COLO668 (cell line): ENCODE measurements around the gene NRCAM.

Source experiments
- DNase-seq: peaks from one replicate; lab custom pipeline; 2025; ENCODE audit not compliant: unreplicated experiment; lab: John Stamatoyannopoulos, UW

Gene NRCAM

DNA sequence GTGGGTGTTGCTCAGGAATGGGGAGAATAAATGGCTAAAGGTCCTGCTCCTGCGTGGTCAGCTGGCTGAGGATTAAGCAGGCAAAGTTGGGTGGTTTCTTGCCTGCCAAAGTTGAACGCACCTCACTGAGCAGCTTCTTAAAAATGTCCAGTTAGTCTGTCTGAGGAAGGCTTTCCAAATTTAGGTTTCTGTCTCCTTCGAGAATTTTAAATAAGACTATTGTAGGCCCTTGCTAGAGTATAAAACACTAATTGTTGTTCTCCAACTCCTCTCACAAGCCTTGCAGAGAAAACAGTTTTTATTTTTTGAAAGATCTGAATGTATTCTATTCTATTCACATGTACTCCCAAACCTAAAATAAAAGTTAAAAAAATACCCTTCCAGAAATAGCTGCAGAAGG lies 204.1 kb downstream of the NRCAM start:
- DNase-seq, result no peak

DNA sequence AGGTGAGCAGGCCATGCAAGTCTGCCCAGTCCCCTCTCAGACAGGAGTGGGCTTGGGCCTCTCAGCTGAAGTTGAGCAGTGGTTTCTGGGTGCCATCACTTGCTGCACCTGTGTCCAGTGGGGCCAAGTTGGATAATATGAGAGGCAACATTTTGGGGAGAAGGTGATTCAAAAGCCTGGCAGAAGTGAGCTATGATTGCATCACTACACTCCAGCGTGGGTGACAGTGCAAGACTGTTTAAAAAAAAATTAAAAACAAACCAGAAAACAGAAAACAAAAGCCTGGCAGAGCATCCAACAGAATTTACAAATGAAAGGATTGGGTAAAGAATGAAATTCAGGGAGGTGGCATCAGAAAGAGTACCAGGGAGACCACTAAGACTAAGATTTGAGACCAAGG lies 204.5 kb downstream of the NRCAM start:
- no peak for DNase-seq

DNA sequence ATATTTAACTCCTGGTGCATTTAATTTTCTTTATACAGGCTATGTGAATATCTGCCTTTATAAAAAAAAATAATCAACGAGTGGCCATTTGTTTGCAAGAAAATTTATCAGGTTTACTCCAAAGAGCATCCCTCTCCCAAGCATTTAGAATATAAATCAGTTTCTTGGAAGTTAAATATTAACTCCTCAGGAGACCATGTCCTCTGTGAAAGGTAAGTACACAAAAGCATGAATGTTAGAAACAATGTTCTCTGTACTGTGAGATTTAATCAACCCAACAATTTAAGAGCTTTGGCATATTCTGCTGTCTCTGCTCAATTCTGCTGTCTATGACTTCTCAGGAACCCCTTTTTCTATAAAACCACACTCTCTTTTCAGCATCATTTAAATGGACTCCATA lies 206.8 kb downstream of the NRCAM start:
- DNase-seq, result no peak

DNA sequence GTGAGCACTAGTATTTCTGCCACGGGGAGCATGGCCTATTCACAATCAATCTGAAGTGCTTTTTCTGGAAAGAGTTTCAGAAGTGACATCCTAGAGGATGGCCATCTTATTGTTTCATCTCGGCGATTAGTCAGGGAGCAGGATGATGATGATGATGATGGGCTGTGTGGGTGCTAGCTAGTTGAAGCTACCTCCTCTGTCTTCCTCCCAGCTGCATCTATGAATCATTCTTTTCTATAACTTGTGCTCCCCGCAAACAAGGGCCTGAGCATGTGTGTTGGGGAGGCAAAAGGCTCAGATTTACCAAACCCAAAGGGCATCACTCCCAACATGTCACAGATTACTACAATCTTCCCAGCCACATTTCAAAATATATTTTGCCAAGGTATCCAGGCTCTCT lies 207.4 kb downstream of the NRCAM start:
- no peak for DNase-seq

DNA sequence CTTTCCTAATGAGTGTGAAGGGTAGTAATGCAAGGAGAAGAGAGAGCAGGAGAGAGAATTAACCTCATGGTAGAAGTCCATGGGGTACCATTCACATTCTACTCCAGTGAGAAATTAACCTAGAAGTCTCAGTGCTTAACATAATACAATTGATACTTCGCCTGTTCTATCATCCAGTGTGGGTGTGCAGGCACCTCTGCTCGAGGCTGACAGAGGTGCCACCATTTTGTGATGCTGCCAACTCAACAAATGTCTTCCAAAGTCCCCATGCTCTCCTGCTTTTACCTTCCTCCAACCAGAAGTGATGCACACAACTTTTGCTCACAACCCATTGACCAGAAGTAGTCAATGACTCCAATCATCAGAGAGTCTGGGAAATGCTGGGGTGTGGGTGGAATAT lies 207.8 kb downstream of the NRCAM start:
- DNase-seq, result no peak

DNA sequence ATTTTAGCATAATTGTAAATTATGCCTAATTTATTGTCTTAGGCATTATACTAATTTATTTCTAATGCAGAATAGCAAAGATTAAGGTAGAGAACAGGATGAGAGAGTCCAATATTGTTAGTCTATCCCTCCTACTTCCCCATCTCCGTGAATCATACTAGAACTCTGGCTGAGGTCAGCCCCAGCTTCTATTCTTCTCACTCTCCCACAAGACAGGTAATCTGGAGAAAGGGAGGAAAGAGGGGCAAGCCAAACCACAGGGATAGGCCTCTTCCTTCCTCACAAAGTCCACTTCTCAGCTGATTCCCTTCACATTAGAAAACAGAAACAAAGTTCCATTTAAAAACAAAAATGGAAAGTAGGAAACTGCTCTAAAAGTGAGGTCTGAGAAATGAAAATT lies 208.6 kb downstream of the NRCAM start:
- DNase-seq, result no peak

DNA sequence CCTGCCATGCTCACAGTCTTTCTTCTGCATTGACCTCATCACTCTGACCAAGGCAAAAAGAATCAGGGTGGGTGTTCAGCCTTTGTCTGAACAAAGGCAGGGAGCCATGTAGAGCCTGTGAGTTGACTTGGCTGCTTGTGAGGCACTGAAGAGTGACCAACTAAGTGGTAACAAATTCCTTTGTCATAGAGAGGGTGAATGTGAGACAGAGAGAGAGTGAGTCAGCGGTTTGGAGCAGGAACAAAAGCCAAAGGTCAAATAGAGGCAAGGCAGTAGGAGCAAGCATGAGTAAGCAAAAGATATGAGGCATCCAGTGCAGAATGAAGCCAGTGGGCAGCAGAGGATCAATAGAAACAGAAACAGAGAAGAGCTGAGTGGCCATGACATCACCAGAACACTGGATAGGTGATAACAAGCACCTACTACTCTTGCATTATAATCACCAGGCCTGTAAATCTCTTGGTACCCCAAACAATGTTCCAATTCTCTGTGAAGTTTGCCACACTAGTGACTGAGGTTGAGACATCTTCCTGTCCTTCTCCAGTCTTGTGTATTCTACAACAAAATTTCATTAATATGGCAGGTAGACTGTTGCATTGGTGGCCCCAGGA lies 209.9 kb downstream of the NRCAM start:
- peak; percentile 54 for DNase-seq

DNA sequence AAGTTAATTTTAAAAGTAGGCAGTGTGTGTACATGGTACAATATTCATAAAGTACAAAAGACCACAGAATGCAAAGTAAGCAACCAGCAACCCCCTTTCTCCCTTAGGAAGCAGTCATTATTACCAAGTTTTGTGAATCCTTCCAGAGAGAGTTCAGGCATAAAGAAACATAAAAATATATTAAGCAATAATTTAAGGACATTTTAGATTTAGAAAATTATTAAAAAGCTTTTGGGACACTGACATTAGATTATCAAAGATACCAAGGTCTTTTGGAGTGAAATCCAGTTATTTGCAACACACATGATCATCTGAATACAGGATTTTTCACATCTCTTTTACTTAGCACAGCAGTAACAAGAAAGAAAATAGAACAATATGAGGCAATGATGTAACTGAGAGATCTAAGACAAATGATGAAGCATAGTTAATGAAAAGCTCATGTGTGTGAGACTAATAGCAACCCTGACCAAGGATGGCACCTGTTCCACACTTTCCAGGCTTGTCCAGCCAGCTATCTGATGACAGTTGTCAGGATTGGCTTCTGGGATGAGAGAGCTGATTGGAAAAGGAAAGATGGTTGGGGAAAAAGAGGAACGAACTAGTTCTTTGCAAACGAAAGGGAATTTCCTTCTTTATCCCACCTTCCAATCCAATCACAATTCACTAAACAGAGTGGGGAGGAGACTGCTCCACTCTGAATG lies 210.6 kb downstream of the NRCAM start:
- DNase-seq, result no peak

DNA sequence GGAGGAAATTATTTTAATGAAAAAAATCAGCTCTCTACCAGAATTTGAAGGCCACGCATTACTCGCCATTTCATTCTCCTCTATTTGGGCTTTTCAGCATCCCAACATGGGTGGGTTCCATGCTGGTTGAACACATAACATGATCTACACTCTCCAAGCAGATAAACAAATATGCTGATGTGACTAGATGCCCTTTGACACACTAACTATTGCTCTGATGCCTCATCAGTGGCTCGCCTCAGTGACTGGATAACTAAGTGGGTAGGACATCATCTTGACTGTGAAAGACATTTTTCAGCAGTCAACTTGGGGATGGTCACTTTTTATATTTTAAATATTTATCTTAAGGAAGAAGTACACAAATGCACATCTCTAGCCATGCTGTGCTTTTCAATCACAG lies 212.1 kb downstream of the NRCAM start:
- DNase-seq, result no peak

DNA sequence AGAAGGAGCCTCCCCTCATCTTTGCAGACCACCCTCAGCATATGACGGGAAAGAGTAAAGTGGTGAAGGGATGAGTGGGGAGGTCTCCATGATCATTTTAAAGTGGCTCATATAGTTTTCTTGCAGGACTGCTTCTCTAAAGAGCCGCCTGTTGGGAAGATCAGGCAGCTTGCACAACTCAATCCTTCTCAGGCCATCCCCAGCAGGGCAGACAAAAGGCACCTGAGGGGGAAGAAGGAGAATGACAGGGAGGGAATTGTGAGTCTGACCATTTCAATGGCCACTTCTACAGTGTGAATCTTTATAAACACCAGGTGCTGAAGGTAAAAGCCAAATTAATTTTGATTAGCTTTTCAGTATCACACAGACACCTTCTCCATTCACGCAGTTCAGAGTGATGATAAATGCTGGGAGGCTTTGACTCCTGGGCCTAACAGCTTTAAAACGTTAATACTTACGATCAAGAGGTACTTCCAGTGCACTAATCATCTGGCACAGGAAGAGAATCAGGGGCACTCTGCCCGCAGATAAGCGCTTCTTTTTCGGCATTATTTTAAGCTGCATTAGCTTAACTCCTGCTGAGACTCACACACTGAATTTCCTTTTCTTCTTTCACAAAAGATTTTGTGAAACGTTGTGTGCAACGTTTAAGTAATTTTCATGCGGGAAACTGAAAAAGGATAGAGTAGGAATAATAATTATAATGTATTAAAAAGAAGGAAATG lies 216.6 kb downstream of the NRCAM start:
- no peak for DNase-seq

DNA sequence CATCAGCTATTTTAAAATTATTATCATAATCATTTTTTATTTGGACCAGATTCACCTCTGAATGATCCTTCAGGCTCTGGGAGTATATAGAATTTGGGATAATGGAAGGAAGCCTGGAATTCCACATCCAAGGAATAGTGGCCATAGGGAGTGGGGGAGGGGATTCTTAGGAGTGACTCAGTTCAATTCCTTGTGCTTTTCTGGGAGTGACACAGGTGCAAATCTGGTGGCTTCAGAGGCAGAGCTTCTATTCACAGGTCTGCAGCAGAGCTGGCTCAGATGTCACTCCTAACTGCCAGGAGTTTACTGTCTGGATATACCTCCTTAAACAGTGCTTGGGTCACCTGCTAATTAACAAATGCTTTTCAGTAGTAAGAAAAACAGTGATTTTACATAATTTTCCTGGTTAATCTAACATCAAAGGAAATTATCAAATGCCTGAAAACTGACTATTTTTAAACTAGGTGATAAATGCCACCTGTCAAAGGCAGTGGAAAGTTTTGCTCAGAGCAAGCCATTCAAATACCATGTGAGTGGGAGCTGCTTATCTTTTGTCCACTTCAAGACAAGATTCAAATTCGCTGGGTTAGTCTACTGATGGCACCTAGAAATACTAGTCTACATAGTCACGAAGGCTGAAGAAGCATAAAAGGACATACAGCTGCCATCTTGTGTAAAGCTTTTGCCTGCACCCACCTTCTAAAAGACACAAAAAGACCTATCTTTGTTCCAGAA lies 219.4 kb downstream of the NRCAM start:
- DNase-seq, result no peak

DNA sequence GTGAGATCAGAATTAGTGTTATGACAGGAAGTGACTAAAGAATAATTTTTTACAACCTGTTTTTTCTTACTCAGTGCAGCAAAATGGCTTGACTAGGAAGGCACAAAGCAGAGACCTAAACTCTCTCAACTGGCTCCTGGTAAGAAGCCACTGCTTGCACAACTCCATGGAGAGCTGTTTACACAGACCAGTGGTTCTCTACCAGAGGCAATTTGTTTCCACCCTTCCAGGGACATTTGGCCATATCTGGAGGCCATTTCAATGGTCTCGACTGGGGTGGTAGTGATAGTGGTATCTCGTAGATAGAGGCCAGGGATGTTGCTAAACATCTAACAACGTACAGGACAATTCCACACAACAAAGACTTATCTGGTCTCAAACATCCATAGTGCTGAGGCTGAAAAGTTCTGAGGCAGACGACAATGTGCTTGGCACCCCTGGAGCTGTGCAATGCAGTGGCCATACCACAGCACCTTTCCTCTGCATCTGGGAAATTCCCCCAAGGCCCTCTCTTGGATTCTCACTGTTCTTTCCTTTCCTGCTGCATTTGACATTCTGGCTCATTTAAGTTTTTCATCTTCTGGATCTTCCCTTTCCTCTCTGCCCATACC lies 220.7 kb downstream of the NRCAM start:
- DNase-seq, result no peak

DNA sequence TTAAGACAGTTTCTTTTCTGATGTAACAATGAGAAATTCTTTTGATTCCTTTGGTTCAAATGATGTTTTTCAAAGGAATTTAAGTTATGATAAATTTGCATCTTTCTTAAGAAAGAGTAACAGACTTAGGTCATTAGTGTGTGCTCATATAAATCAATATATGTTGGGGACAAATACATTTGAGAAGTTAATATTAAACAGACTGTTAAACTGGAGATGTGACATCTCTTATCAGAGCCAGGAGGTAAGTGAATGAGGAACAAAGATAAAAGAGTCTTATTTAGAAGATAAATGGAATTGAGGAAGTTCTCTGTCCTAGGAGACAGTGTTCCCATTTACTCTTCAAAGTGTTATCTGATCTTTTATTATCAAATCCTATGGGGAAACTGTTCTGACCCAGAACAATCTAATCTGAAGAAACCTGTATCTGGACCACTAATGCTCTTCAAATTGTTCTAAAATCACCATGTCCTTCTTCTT lies 221.2 kb downstream of the NRCAM start:
- DNase-seq, result no peak

DNA sequence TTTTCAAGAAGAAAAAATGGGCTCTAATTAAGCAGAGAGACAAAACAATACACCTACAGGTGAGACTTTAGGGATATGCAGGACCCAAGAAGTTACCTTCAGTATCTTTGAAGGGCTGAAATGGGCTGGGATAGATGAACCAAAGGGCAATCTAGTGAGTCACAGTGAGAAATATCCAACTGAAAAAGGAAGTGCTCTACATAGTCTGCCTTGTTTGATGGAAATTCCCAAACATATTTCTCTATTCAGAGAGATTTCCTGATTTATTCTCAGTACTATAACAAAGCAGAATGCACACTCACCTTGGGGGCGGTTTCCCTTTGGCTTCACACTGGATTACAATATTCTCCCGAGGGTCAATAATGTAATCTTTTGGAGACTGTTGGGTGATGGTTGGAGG lies 222.0 kb downstream of the NRCAM start:
- no peak for DNase-seq

DNA sequence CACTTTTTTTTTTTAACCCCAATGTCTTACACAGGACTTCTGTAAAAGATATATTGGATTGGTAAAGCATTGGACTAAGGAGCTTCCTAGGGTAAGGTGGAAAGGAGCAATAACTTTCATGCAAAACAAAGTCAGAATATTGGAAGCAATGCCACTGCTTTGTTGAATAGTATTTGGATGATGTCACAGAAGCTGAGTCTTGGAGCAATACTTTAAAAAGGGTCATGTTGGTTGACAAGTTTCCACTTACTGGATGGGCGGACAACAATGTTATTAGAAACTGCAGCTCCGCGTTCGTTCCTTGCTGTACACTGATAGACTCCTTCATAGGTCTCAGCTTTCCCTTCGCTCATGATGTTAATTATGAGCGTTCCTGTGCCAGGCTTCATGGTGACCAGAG lies 224.2 kb downstream of the NRCAM start:
- DNase-seq, result no peak

DNA sequence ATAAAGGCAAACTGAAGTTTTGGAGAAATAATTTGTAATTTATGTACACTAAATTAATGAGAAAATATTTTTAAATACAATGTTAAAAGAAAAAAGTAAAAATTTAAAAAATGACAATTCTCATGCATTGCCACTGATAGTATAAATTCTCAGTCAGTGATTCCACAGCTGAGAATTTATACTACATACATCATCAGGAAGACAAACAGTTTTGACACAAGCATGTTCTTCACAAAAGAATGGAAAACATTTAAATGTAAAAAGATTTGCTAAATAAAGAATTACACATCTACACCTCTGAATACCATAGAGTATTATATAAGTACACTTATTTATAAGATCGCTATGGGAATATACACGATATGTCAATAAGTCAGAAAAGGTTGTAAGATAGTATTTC lies 225.0 kb downstream of the NRCAM start:
- DNase-seq, result no peak

DNA sequence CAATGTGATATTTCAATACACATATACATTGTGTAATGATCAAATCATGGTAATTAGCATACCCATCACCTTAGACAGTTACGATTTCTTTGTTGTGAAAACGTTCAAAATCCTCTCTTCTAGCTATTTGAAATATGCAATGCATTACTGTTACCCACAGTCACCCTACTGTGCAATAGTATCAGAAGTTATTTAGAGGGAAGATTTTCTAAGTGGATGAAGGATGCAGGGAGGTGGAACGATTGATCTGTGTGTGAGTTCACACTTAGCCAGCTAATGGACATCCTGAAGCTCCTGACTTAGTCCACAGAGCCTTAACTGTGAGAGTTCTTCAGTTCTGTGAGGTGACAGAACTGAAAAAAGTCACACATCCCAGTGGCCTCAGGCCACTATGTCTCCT lies 228.9 kb downstream of the NRCAM start:
- DNase-seq, result no peak

DNA sequence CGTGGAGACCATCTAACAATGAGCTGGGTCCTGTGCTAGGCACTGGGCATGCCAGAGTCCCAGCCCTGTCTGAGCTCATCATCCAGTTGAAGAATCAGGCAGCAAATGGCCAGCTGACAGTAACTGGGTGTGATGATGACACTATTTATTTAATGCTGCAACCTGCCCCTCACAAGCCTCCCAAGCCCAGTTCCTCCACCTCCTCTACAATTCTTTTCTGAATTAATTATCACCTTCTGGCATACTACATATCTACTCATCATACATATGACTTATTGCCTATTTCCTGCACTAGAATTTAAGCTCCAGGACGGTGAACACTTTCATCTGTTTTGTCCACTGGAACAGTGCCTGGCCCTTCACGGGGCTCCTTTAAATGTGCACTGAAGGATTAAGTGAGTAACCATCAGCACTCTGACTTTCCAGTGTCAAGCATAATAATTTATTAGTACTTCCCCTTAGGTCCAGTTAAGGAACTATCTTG lies 229.4 kb downstream of the NRCAM start:
- DNase-seq, result no peak

DNA sequence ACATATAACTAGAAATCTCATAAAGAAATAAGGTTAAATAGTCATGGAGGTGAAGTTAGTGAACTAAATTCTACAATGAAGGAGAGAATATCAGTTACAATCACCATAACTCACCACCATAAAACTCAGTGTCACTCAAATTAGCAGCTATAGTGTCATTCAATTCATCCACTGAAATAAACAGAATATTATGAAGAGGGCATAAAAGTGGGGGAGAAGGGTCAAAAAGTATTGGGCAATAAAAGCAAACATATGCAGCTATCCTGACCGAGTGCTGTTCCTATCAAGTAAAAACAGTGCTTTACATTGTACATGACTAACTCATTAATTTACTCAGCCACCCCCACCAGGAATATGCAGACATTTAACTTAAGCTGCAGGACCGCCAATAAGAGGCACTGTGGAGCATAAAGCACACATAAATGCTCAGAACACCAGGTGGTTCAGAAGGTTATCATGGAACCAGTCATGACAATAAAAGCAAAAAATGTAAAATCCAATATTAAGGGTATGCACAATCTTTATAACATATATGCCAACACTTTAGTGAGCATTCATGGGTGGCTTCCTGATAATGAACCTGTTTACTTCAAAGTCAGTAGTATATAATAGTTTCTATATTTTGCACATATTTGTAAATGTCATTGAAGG lies 230.6 kb downstream of the NRCAM start:
- DNase-seq, result no peak

DNA sequence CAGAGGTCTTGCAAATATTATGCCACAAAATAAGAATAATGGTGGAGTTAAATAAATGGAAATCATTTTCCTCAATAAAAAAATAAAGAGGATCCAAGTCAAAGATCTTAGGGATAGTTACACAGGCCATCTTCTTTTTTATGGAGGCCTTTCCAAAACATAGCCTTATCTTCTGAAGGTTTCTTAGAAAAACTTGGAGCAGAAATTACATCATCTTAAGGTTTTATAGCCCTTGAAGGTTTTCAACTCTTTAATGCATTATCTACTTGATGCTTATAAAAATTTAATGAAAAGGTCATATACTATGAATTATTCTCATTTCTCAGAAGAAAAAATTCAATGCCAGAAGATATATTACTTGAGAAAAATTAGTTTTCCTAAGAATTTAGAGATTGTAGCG lies 231.8 kb downstream of the NRCAM start:
- DNase-seq, result no peak
